HuH-7 (cell line): Measurements from ENCODE around the gene AHCYL1.

ENCODE experiments used
- DNase-seq: peaks from one replicate; pipeline ENCODE4 v3.0.0; 2011; ENCODE audit warnings: low spot score

AHCYL1 gene

DNA sequence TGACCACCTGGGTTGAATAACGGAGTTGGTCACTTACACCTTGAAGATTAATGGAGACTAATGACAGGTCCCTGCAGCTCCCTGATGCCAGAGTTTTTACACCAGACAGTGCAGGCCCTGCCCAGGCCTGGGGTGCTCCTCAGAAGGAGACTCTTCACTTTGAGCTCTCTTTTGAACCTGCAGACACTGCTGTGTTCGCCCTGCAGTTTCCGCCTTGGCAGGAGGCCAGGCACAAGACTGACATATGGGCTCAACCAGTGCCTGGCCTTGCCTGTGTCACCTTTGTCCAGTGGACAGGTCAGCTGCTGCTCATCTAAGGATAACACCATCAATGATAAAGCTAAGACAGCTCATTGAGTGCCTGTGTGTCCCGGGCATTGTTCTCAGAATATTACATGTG is 55.1 kb downstream of the AHCYL1 start:
- no peak for DNase-seq

DNA sequence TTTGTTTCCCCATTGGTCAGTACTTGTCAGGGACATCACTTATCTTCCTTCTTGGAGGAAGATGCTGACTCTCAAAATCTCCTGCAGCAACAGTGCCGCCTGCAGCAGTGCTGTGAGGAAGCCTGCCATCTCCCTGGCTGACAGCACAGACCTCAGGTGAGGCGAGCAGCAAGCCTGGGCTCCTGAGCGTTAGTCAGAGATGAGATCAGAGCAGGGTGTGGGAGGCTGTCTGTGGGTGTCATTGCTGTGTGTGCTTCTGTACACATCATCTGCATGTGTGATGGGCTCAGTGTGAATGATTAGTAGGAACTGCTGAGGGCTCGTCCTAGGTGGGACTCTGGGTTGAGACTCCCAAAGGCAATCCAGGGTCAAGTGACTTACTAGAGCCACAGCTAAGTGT is 56.0 kb downstream of the AHCYL1 start:
- DNase-seq: no peak

DNA sequence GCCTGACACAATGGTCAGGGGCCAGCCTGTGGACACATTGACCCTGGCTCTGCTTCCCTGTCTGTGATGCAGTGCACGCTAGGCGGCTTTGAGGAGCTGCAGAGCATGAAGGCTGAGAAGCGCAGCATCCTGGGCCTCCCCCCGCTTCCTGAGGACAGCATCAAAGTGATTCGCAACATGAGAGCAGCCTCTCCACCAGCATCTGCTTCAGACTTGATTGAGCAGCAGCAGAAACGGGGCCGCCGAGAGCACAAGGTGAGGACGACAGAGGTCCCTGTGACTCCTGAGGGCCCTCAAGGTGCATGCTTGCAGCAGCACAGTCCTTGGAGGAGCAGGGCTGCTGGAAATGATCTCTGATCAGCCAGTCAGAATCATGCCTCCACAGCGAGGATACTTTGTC is 58.5 kb downstream of the AHCYL1 start:
- no peak for DNase-seq

DNA sequence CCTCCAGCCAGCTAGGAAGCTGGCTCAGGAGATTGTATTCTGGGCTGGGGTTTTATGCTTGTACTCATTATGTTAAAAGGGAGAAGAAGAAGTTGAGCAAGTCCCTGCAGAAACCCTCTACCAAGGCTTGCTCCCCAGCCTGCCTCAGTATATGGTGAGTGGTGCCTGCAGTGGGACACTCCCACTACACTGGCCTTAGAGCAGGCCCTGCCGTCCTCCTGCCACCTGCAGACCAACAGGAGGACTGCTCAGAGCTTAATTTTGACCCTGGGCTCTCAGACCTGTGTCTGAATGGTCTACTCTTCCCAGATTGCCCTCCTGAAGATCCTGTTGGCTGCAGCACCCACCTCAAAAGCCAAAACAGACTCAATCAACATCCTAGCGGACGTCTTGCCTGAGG is 62.9 kb downstream of the AHCYL1 start:
- DNase-seq: no peak

DNA sequence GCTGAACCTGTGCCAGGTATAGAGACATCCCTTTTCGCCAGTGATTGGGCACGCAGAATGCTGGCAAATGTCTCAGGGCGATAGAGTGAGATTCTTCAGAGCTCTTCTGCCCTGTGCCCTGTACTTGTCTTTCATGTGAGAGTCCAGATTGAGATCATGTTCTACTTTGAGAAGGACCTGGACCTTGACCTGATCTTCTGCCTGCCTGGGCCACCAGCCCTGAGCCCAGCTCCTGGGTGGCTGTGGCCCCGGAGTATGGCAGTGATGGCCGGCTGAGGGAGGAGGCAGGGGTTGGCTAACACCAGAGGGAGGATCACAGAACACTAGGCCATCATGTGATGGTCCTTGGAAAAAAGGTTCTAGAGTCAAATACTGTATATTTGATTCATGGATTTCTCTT is 63.7 kb downstream of the AHCYL1 start:
- DNase-seq: no peak

DNA sequence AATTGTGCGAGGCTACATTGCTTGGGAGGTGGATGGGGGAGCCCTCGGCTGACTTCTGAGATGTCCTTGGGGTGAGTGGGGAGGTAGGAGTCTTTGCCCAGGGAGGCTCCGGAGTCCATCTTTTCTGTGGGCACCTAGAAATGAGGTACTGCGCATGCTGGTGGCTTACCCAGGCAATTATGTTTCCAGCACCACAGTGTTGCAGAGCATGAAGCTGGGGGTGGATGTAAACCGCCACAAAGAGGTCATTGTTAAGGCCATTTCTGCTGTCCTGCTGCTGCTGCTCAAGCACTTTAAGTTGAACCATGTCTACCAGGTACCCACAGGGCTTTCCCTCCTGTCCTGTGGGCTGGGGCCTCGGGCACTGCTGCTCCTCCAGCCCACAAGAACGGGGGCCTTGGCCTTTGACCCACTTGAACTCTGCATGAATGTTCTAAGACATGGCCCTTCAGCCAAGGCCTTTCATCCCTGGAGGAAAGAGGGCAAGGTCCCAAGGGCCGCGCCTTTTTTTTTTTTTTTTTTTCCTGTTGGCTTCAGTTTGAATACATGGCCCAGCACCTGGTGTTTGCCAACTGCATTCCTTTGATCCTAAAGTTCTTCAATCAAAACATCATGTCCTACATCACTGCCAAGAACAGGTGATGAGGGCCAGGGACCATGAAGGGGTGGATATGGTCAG is 64.5 kb downstream of the AHCYL1 start:
- DNase-seq: no peak

DNA sequence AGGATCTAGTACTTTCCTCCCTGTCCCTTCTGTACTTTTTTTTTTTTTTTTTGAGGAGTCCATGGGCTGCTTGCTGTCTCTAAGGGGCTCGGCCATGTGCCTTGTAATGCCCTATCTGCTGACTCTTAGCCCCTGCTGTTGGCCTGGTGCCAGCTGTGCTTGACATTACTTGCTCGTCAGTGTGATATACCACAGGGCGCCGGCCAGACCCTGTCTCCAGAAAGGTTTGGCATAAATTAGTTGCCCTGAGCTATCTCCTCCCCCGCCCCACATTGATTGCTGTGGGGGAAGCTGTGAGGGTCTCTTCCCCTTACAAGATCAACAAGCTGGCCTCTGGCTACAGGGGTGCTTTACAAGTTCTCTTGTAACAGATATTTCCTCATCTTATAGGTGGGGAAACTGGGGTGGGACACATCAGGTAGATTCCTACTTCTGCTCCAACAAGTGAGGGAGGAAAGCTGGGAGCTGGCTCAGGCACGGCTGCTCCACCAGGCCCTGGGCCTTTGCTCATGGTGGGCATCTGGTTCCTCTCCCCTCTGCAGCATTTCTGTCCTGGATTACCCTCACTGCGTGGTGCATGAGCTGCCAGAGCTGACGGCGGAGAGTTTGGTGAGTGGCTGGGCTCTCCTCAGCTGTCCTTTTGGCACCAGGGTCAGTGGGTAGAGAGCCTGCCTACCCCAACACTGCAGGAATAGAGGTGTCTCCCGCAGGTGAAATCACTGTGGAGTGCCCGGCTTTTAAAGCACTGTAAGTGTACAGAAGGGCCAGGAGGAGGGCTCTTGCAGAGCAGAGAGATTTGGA is 65.4 kb downstream of the AHCYL1 start:
- DNase-seq: no peak

DNA sequence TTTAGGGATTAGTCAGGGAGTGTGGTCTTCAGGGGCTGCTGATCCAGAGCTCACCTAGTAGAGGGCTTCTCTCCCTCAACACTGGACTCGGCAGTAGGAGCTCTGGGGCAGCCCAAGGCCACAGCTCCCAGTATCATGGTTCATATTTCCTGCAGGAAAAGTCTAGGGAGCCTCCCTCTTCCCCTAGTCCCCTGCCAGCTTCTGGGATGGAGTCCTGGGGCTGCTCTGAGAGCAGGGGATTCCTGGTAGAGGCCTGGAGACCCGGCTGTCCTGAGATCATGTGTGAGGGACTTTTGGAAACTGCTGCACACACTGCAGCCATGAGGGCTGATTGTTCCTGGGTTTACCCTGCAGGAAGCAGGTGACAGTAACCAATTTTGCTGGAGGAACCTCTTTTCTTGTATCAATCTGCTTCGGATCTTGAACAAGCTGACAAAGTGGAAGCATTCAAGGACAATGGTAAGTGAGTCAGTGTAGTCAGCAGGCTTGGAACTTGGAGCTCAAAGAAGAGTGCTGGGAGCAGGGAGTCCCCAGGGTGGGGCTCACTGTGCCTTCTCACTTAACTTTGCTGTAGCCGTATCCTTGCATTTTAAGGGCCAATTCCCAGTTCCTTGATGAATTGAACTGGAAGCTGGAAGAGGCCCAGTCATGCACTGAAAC is 66.2 kb downstream of the AHCYL1 start:
- no peak for DNase-seq

DNA sequence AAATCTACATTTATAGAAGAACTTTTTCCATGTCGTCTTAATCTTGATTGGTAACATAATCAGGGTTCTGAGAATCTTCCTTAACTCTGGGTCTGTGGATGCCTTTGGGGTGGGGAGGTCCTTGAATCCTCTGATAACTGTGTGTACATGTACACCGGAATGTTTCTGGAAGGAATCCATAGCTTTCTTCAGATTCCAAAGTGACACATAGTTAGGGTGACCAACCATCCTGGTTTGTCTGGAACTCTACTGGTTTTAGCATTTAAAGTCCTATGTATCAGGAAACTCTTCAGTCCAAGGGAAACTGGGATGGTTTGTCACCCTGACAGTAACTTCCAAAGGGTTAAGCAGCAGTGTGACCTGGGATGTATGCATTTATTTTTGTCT is 66.7 kb downstream of the AHCYL1 start:
- DNase-seq: no peak

DNA sequence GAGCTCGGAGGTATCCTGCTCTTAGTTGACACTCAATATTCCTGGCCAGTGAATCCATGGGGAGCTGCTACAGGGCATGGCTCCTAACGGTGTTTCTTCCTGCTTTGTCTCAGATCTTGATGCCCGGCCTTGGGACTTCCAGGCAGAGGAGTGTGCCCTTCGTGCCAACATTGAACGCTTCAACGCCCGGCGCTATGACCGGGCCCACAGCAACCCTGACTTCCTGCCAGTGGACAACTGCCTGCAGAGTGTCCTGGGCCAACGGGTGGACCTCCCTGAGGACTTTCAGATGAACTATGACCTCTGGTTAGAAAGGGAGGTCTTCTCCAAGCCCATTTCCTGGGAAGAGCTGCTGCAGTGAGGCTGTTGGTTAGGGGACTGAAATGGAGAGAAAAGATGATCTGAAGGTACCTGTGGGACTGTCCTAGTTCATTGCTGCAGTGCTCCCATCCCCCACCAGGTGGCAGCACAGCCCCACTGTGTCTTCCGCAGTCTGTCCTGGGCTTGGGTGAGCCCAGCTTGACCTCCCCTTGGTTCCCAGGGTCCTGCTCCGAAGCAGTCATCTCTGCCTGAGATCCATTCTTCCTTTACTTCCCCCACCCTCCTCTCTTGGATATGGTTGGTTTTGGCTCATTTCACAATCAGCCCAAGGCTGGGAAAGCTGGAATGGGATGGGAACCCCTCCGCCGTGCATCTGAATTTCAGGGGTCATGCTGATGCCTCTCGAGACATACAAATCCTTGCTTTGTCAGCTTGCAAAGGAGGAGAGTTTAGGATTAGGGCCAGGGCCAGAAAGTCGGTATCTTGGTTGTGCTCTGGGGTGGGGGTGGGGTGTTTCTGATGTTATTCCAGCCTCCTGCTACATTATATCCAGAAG is 69.2 kb downstream of the AHCYL1 start:
- DNase-seq: peak; percentile 66

DNA sequence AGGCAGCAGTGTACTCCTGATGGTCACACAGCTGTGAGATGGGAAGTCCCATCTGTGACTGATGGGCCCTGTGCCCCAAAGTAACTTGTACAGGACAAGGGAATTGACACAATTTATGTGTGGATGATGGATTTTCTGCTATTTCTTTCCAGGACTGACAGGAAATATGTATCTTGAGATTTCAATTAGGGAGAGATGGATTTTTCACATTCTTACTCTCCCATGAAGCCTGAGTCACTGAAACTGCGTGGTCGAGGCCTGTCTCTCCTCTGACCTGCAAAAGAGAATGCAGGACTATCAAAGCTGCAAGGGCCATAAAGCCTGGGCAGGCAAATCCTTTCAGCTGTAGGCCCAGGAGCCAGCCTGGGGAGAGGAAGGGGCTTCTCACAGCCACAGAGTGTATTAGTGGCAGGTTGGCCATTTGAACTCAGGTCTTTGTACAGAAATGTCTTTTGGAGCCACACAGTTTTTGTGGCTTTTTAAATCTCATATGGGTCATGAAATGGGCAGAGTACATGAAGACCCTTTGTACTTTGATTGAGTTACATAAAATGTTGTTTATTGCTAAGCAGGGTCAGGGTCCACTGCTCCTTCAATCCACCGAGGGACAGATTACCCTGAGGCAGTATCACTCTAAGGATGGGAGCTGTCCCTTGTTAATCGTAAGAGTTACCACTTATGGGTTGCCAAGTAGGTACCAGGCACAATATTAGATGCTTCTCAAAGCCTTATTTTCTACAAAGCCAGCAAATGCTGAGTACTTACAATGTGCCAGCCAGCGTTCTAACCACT is 71.1 kb downstream of the AHCYL1 start:
- DNase-seq: no peak

DNA sequence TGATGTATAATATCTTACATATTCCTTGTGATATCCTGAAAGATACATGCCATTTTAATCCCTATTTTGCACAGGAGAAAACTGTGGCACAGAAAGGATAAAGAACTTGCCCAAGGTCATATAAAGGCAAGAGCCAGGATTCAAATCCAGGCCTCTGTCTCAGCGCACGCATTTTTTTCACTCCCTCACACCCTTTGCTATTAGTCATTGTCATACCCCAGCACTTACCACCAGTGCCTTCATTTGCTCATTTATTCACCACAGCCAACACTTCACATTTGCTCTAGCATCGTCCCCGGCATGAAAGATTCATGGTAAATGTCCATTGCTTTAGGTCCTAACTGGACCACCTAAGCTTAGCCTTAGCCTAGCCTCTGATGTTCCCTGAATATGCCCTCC is 71.7 kb downstream of the AHCYL1 start:
- DNase-seq: no peak

DNA sequence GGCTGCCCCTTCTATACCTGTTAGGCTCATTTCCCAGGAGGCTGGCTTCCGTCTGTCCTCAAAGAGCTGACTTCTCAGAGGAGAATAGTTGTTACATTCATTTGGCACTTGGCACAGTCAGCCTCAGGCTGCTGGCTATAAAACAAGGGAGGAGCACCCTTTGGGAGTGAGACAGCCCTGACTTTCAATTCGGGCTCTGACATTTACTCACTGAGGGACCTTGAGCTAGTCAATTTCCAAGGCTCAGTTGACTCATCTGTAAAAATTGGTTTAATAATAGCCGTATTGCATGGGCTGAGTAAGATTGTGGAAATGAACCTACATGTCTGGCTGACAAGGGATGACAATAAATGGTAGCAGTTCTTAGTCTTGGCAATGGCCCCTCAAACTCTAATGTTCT is 72.2 kb downstream of the AHCYL1 start:
- no peak for DNase-seq

DNA sequence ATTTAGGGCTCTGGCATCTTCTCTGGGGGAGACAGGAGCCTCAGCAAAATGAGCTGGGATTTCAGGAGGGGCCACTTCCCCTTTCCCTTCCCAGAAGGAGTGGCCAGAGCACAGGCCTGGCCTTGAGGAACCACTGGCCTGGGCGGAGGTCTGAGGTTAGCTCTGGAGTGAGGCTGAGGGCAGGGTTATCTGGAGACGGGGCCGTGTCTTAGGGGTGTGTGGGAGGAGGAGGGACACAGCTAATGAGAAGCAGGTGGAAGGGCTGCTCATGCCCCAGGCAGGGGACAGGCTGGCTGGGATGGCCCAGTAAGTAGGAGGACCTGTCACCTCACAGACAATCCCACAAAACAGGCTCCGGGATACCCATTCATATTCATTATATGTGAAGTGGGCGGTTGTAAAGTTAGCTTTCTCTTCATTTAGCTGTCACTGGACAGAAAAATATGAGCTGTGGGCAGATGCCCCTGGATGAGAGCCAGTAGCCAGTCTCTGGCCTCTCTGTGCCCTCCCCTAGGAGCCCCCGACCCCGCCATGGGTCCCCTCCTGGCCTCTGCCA is 73.5 kb downstream of the AHCYL1 start:
- no peak for DNase-seq

DNA sequence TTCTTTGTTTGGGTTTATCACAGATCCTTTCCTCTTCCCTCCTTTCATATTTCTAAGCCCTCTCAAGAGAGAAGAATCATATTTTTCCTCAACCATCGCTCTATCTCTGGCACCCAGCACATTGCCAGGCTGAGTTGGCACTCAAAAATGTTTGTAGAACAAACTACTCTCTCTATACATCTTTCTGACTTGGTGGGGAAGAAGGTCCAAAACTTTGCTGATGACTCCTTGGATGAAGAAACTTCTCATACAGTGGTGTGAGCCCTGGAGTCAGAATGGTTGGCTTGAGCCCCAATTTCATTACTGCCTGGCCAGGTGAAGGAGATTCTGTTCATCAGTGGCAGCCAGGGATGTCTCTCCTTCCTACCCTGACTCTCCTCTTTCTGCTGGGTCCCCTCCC is 74.0 kb downstream of the AHCYL1 start:
- no peak for DNase-seq

DNA sequence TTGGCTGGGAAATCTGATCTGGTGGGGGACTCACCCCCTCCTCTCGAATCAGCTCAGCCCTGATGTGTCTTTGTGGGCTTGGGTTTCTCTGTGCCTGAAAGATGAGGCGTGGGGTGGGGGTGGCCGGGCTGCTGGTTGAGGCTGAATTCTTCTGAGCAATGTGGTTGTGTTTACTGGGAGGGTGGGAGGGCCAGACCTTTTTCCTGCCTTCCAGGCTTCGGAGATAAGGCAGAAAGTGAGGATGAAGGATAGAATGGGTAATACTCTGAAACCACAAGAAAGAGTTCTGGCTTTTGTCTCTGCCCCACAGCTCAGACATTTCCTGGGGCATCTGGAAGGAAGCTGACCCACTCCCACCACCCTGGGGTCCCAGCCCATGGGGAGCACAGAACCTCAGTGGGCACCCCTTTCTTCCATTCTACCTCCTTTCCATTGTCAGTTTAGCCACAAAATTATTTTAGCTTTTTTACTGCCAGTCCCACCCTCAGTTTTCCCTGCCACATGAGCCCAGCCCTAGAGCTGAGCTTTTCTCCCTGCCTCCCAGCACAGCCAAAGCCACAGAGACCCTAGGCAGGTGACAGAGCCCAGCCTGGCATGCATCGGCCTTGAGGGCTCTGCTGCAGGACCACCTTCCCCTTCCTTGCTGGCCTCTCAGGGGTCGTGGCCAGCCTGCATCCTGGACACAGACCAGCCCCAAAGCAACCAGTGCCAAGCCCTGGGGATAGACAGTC is 74.7 kb downstream of the AHCYL1 start:
- DNase-seq: no peak

DNA sequence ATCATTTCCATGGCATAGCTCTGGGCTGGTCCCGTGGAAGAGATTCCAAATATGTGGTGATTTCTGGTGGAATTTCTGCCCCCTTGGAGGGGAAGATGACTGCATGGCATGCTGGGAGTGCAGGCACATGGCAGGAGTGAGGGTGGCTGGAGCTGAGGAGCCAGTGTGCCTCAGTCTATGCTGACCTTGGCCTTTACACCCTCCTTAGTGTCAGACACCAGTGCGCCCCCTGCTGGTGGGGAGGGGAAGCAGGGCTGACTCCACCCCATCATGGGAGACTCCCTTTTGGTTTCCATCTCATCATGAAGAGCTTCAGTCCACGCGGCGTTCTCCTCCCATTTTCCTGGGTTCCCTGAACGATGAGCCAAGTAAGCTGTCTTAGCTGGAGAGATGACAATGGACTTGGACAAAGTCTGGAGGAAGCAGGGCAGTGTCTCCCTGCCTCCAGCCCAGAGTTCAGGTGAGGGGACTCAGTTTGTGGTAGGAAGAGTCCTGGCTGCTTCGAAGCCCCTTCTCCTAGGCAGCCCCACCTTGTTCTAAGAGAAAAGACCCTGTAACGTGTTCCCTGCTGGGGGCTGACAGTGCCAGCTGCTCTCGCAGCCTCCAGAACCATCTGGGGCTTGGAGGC is 75.6 kb downstream of the AHCYL1 start:
- DNase-seq: peak; percentile 60

DNA sequence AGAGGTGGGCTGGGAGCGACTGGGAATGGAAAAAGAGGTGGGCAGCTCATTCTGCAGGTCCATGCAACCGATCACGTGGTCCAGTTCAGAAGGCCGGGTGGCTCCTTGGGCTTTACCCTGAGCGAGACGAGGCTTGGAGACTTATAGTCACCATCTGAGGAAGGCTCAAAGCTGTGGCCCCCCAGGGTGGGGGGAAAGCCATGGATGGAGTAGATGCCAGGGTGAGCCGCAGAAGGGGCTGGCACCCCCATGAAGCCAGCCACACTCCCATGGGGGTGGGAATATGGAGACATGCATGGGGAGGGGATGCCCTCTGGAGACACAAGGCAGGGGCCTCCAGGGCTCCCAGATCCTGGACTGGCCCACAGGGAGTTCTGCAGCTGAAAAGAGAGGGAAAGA is 76.1 kb downstream of the AHCYL1 start:
- DNase-seq: no peak

DNA sequence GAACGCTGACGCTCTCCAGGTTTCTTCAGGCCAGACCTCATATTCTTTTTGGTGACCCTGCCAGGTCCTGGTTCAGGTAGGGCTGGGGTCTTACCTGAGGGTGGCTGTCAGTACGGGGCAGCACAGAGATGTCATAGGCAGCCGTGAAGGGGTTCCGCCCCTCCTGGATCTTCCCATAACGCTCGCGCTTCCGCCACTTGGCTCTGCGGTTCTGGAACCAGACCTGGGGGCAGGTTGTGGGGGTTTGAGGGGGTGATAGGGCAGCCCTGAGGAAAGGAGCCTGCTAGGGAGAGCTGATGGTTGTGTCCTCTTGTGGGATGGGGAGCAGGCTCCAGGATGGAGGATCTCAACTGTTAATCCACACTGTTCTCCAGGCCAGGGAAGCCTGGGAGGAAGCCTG is 76.8 kb downstream of the AHCYL1 start:
- DNase-seq: no peak

DNA sequence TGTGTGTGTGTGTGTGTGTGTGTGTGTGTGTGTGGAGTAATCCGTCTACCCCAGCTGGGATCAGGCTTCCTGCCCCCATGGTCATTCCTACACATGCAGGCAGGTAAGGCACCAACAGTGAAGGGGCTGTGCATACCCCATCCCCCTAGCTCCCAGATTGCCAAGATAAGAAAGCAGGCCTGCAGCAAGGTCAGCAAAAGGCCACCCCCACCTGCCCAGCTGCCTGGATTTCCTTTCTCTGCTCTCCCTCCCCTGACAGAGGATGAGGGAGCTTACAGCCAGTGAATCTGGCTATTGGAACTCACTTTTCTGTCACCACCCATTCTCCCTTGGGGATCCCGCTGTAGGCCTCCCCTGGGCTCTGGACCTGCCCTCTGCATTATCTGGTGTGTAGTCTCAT is 78.0 kb downstream of the AHCYL1 start:
- no peak for DNase-seq
